Measurements from ENCODE around the gene SPSB4.
"Not testable (repeated sequence)": the region's sequence is repeated elsewhere in the genome, so short reads cannot be mapped to it uniquely, and the experiment has no call there.

SPSB4 gene

GRCh38 chr3:141050576-141051442, at the start of gene SPSB4:
TSS of gene SPSB4 (plus strand) at chr3:141051347. CDS start at chr3:141066105, 14,758 bp downstream.
- TF ChIP-seq CTCF (IDR thresholded peaks at IDR 0.05) (peak; percentile 47), ZFX (IDR thresholded peaks at IDR 0.05; ENCODE audit: borderline replicate concordance) (no peak)
- no peak within 1 kb of the TSS for H3K27ac ChIP-seq

- H3K27ac ChIP-seq: no peak overlapping the region
- TF ChIP-seq ZFX (IDR thresholded peaks at IDR 0.05; ENCODE audit: borderline replicate concordance) (no peak), CTCF (IDR thresholded peaks at IDR 0.05) (no peak)
Measured at GRCh38 chr3:141006344-141006743, 44.8 kb upstream of the SPSB4 start.

GRCh38 chr3:141009496-141009895, 41.7 kb upstream of the SPSB4 start:
- TF ChIP-seq CTCF (IDR thresholded peaks at IDR 0.05) (no peak), ZFX (IDR thresholded peaks at IDR 0.05; ENCODE audit: borderline replicate concordance) (no peak)

GRCh38 chr3:141011232-141011996, 39.7 kb upstream of the SPSB4 start:
- TF ChIP-seq ZFX (IDR thresholded peaks at IDR 0.05; ENCODE audit: borderline replicate concordance): no peak
- TF ChIP-seq CTCF (IDR thresholded peaks at IDR 0.05): peak; percentile 88

More at GRCh38 chr3:141009496-141009895, 41.7 kb upstream of the SPSB4 start:
- no peak overlapping the region for H3K27ac ChIP-seq

GRCh38 chr3:141011997-141012262, 39.2 kb upstream of the SPSB4 start:
- TF ChIP-seq ZFX (IDR thresholded peaks at IDR 0.05; ENCODE audit: borderline replicate concordance) (no peak), CTCF (IDR thresholded peaks at IDR 0.05) (no peak)
- no peak overlapping the region for H3K27ac ChIP-seq

More at GRCh38 chr3:141011232-141011996, 39.7 kb upstream of the SPSB4 start:
- no peak overlapping the region for H3K27ac ChIP-seq

- peak overlapping the region; percentile 42 for H3K27ac ChIP-seq
- TF ChIP-seq ZFX (IDR thresholded peaks at IDR 0.05; ENCODE audit: borderline replicate concordance) (no peak), CTCF (IDR thresholded peaks at IDR 0.05) (no peak)
Measured at GRCh38 chr3:141012571-141012970, 38.6 kb upstream of the SPSB4 start.

GRCh38 chr3:141015481-141015880, 35.7 kb upstream of the SPSB4 start:
- H3K27ac ChIP-seq: no peak overlapping the region
- no peak for TF ChIP-seq CTCF (IDR thresholded peaks at IDR 0.05)

- not testable (repeated sequence) for H3K27ac ChIP-seq
Measured at GRCh38 chr3:141017366-141018322, 33.5 kb upstream of the SPSB4 start.
